ENCODE results near the gene SORBS2.

The SORBS2 gene

DNA sequence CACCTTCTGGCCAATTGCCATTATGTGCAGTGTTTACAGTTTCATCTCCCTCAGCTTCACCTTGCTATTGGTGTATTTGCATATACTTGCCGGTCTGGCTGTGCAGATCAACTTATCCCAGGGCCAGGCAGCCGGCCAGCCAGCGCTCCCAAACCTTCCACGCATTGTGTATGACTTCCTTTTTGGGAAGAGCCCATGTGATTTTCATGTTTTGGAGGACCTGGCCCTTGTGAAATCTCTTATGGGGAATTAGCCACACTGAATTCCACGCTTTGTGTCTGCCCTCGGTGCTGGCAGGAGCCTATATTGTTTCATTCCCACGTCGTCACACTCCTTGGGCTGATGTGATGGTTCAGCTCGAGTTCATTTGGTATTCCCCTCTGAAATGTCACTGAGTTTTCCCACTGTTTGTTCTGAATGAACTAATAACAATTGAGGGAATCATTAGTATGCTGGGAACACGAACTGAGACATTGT, 270.7 kb downstream of the SORBS2 start:
- DNase-seq: no peak

- no peak for DNase-seq
These were observed 271.4 kb downstream of the SORBS2 start for GRCh38 chr4:185540487-185541120.

DNA sequence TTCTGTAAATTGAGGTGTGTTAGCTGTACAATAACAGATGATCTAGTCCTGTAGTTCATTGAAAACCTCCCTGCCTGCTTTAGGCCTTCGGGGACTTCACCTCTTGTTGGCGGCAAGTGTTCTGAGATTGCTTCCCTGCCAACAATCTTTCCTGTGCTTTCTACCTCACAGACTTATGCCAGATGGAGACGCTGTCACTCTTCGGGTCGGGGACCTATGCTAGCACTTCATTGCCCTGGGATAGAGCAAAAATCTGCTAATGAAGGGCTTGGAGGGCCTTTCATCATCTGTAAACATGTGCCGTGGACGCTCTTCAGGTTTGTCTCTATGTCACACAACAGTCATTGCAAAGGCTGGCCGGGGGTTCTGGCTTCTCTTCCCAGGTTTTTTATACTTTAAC, 272.0 kb downstream of the SORBS2 start:
- no peak for DNase-seq

GRCh38 chr4:185538806-185539205, 273.2 kb downstream of the SORBS2 start:
- no peak for DNase-seq

- DNase-seq: no peak
These were observed 275.6 kb downstream of the SORBS2 start for GRCh38 chr4:185536411-185536709.

DNA sequence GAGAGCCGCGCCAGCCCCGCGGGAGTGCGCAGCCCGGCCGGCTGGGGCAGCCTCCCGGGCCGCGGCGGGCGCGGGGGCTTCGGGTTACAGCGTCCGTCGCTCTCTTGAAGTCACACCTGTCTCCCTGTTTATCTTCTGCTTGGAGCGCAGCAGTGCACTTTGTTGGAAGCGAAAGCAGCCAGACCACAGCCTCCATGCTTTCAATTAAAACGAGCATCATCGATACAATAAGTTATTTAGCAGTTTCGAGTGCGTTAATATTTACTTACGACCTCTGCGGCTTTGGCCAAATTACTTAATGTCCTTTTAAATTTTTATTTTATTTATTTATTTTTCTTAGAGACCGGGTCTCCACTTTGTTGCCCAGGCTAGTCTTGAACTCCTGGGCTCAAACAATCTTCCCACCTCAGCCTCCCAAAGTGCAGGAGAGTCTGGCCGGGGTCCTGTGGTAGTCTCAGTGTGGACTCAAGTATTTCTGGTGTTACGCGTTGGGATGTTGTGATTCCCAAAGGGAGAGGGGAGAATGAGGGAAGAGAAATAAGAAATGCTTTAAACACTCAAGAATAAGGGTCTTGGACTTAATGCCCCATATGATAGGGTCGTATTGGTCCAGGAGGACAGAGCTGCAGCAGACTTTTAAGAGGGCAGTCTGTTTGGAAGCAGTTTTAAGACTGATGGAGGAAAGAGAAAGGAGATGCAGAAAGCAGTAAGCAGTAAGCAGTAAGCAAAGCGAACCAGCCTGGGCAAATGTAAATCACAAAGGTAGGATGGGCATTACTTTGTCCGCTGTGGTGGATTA, 276.2 kb downstream of the SORBS2 start:
- DNase-seq: no peak
